Brain pericyte (primary cell): Measurements from ENCODE around the gene SLC1A2.

Experiments
- DNase-seq: peaks from one replicate; pipeline ENCODE4 v3.0.0-alpha.2; 2012; ENCODE audit warnings: low read depth, low spot score

Gene SLC1A2

GRCh38 chr11:35274909-35275785, 144.2 kb downstream of the SLC1A2 start:
- DNase-seq, result no peak

DNA sequence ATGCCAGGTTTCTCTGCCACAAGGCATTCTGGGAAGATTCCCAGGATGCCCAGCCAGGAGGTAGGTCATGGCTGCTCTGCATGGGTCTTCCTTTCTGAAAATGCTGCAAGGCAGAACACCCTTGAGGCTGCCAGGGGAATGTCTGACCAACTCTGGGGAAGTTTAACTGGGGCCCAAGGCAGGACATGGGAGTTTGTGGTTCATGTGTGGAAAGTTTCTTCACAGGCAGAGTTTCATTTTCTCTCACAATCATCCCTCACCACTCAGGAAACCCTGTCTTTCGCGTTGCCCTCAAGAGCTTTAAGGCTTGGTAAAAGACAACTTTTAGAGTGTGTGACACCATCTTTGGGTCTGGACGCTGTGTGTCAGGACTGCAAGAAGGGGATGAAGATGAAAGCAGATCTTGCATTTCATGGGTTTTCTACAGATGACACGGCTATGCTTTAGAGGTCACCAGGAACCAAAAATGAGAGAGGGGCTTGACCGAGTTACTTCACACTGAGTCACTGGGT, 146.9 kb downstream of the SLC1A2 start:
- no peak for DNase-seq

- no peak for DNase-seq
Measured at GRCh38 chr11:35271031-35271430, 148.3 kb downstream of the SLC1A2 start.

- no peak for DNase-seq
Measured at GRCh38 chr11:35270342-35270741, 149.0 kb downstream of the SLC1A2 start.

DNA sequence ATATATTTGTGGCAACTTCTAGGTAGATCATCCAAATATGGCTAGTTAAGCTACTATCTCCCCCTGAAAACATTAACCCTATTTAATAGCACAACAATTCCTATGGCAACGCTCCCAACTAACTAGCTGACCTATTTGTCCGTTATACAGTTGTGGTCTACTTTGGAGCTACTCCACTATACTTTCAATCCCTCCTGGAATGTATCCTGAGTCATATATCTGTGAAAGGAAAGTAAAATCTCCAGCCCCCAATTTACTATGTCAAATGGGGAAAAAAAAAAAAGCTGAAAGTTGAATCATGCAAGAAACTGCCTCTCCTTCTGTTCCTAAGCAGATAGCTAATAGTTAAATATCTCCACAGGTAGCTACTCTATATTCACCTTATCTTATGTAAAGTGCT, 151.9 kb downstream of the SLC1A2 start:
- no peak for DNase-seq

DNA sequence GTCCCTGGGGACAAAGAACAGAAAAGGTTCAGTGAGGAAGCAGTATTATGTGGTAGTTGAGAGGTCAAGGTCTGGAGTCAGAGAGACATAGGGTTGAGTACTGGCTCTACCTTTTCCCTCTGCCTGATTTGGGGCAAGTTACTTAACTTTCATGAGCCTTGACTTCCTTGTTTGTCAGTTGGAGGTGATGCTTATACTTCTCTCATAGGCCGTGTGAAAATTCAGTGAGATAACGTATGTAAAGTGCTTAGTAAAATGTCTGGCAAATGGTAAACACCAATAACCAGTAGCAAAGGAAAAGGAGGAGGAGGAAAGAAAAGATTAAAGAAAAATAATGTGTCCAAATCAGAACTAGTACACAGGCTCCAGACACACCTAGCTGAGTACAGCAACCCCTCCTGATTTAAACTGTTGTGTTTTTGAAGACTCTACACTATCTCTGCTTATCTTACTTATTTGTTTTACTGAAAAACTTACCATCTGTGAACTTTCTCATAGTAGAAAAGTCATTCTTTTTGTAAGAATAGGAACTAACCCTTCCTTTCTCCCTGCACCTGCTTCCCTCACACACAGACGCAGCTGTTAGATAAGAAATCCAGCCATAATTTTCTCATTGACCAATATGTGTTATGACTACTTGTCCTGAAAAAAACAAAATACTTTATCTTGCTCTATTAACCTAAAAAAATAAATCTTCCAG, 153.5 kb downstream of the SLC1A2 start:
- DNase-seq, result no peak

- DNase-seq, result no peak
Measured at GRCh38 chr11:35262735-35263134, 156.6 kb downstream of the SLC1A2 start.

DNA sequence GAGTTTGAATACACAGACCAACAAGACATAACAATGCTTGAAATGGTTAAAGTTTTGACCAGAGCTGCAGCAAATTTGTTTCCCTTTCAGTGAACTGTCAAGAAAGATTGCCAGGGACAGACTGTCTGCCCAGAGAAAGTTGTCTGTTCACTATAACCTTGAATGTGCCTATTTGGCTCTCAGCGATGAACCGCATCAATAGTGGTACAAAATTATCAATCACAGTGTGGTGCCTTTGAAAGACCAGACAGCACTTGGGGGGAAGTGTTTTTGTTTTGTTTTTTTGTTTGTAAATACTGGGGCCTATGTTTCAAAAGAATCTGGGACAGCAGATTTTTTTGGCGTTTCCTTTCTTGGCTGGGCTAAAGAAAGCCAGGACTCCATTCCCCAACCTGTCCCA, 157.3 kb downstream of the SLC1A2 start:
- no peak for DNase-seq

DNA sequence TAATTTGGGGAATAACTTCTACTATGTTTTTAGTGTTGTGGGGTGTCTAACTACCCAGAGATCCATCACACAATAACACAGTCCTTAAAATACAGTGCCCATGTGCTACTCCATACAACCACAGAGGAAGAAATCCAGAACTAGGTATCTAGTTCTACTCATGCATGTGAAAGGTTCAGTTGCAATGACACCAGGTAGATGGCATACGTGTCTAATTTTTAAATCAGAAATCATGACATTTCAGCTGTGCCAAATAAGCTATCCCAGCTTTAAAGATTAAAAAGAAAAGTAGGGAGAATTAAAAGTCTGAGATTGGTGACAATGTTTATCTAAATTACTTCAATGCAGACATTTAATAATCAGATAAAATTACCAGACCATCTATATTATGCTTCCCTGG, 158.2 kb downstream of the SLC1A2 start:
- no peak for DNase-seq

DNA sequence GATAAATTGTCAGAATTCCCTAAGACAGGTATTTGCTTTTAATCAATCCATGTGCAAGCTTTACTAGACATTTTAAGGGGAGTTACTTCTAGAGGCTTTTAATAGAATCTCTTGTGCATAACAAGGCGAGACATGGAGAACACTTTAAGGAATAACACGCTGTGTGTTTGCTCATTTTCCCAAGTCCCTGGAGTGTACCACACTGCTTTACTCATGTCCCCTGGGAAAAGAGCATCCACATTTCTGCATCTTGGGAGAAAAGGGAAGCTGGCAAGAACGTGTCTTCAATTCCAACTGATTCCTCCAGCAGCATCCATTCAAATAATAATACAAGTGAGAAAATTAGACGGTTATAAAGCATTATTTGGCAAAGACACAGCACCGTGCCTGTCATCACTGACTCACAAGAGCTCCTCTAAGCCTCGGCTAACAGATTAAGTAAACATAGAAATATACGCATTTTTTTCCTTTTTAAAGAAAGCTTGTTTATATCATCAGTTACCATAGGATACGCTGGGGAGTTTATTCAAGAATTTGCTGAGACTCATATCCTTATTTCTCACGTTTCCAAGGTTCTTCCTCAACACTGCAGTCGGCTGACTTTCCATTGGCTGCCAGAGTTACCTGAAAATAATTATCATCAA, 158.9 kb downstream of the SLC1A2 start:
- DNase-seq, result peak; percentile 58

DNA sequence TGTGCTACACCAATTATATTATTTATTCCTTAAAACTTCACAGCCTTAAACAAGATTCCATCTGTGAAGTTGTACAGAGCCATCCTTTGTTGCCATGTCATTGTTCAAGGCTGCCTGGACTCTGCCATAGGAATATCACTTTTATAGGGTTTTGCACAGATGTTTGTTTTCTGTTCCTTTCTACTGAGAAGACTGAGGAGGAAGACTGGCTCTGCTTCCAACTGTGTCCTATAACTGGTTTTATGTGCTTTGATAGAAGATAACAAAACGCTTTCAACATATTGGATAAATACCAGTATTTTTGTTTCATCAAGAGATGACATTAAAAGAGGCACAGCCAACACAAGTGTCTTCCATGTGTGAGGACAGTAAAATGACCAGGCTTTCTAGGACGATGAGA, 159.8 kb downstream of the SLC1A2 start:
- no peak for DNase-seq

DNA sequence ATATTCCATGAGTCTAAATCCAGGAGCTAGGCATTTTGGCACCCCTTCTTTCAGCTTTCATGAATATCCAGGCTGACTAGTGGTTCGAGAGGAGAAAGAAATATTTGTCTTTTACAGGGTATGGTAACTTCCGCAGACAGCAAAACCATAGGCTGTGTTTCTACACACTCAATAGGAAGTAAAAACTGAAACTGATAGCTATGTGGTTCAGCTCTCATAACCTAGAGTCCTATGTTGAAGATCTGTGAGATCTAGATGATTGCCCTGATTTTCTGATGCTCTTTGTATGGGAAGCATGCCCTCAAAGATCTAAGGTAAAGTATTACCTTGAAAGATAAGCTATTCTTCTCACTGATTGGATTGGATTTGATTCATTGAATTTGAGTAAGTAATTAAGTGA, 162.1 kb downstream of the SLC1A2 start:
- no peak for DNase-seq

GRCh38 chr11:35256296-35256695, 163.1 kb downstream of the SLC1A2 start:
- no peak for DNase-seq

GRCh38 chr11:35255514-35255913, 163.8 kb downstream of the SLC1A2 start:
- DNase-seq, result no peak

GRCh38 chr11:35253237-35253636, 166.1 kb downstream of the SLC1A2 start:
- DNase-seq, result no peak

DNA sequence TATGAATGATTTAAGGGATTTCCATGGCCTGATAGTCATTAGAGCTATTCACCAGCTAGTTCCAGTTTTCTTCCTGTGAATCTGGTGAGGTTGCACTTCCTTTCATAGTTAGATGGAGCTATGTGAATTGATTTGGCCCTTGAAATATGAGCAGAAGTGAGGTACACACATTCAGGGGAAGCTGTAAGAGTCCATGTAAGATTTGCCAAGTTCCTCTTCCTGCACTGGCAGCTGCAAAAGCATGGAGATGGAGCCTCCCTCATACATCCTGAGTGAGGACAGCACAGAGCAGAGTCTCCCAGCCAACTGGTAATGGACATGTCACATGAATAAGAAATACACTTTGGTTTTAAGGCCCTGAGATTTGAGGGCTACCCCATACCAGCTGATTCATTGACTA, 168.7 kb downstream of the SLC1A2 start:
- no peak for DNase-seq

DNA sequence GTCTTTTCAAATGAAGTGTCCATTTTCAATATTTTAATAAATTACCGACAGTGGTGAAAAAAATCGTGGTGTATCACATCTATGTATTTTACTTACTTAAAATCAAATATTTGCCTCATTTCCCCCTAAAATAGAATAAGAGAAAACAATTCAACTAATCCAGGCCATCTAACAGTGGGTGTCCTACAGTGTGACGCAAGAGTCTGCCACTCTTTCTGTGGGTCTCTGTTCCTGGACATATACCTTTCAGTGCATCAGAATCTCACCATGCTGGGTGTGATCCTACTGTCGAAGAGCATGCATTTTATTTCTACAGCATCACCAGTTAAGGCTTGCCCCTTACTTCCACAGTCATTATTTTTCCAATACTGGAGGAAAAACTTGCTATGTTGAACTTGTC, 169.2 kb downstream of the SLC1A2 start:
- DNase-seq, result no peak

DNA sequence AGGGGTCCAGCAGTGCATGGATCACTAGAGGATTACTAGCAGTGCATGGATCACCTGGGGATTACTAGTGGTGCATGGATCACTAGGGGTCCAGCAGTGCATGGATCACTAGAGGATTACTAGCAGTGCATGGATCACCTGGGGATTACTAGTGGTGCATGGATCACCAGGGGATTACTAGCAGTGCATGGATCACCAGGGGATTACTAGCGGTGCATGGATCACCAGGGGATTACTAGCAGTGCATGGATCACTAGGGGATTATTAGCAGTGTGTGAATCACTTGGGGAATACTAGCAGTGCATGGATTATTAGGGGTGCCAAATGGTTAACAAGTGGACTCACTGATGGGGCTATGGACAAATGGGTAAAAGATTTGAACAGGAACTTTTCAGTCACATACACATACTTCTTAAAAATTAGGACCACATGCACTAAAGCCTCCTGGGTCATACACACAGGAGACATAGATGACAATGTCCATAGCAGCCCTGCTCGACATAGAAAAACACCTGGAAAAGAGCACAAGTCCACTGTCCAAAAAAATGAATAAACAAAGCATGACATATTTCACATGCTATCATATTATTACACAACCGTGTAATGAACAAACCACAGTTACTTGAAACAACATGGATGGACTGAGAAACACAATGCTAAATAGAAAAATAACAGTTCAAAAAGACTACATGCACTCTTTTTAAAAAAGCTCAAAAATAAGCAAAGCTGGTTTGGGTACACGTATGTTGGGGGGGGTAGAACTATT, 170.6 kb downstream of the SLC1A2 start:
- no peak for DNase-seq

GRCh38 chr11:35247863-35248262, 171.5 kb downstream of the SLC1A2 start:
- DNase-seq, result no peak

DNA sequence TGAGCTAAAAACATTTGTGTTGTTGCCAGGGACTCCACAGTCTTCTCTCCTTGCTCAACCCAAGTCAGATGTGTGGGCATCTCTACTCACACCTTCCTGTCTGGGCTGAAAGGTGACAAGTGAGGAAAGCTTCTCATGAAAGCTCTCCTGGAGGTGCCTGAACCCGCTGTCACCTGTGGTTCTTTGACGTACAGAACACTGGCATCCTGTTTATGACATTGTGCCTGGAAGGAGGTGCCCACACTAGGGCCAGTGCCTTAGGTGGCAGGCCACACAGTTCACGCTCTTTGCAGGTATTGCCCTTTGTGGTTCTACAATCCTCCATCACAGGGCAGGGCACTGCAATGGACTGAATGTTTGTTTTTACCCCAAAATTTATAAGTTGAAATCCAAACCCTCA, 171.9 kb downstream of the SLC1A2 start:
- no peak for DNase-seq

DNA sequence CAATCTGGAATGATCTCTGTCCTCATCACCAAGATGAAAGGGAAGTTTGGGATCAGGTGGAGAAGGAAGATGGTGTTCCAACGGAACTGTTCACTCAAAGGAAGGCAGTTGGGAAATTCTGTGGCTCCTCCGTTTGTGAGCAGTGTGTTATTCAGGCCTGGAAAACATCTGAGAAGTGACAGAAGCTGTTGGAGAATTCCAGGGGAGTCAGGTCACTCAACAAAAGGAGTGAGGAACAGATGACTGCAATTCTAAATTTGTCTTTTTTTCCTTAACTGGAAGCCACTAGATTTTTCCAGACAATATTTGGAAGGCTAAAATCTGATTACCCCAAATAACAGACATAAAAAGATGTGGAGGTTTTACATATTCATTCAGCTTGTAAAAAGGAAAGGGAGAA, 172.6 kb downstream of the SLC1A2 start:
- no peak for DNase-seq

DNA sequence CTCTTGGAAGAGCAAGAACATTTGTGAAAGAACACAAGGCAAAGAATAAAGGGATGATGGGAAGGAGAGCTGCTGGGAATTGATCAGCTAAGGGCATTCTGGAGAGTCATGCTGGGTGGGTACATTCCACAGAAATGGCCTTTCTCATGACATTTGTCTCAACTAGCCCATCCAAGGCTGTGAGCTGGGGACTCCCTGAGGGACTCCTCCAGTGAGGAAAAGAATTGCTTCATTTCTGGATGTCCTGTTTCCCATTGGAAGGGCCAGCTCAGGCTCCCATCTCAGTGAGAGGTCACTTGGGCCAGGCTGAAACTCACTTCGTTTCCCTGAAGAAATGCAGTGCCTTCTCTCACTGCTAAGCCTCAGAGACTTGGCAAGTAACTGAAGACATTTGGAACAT, 173.6 kb downstream of the SLC1A2 start:
- DNase-seq, result no peak
